GM23338 (cell line): ENCODE measurements around the gene CCNF. TPM values are rescaled to one million over a fixed set of nuclear protein-coding genes. Genes with fewer than 3 reads are reported as not detected.

ENCODE experiments used
- ATAC-seq: fragments of 200-7000 bp; cut with Tn5 transposase; 3 replicates; pipeline ENCODE4 v1.9.1; 2020
- DNase-seq: peaks from one replicate; pipeline ENCODE4 v3.0.0-alpha.2; 2015; ENCODE audit warnings: low spot score
- H2AFZ ChIP-seq: fragments of 200-600 bp; sonication (generic); 2 replicates; pipeline ENCODE4 v1.8.0; 2016; ENCODE audit warnings: antibody characterized with exemption, mild to moderate bottlenecking, moderate library complexity
- H3F3A ChIP-seq: fragments of 200-600 bp; sonication (generic); replicated peaks from 2 replicates; pipeline ENCODE4 v1.8.0; 2017; ENCODE audit warnings: antibody characterized with exemption, mixed run types, low read depth
- H3K27ac ChIP-seq: fragments of 200-600 bp; sonication (generic); 2 replicates; pipeline ENCODE4 v1.6.1; 2016; ENCODE audit warnings: low read depth
- H3K27me3 ChIP-seq: fragments of 200-600 bp; sonication (generic); 2 replicates; pipeline ENCODE4 v1.8.0; 2016; ENCODE audit warnings: mild to moderate bottlenecking, mixed run types, moderate library complexity; ENCODE audit not compliant: insufficient read depth
- H3K36me3 ChIP-seq: fragments of 200-600 bp; sonication (generic); 2 replicates; pipeline ENCODE4 v1.8.0; 2016; ENCODE audit warnings: mild to moderate bottlenecking; ENCODE audit not compliant: insufficient read depth
- H3K4me1 ChIP-seq: fragments of 200-600 bp; sonication (generic); 2 replicates; pipeline ENCODE4 v1.8.0; 2016; ENCODE audit warnings: mild to moderate bottlenecking, moderate library complexity; ENCODE audit not compliant: insufficient read depth
- H3K4me2 ChIP-seq: fragments of 200-600 bp; sonication (generic); 2 replicates; pipeline ENCODE4 v1.7.1; 2017; ENCODE audit warnings: mixed run types
- H3K4me3 ChIP-seq: fragments of 200-600 bp; sonication (generic); 2 replicates; pipeline ENCODE4 v1.6.1; 2016; ENCODE audit warnings: mixed run types
- H3K79me2 ChIP-seq: fragments of 200-600 bp; sonication (generic); replicated peaks from 2 replicates; pipeline ENCODE4 v1.8.0; 2017; ENCODE audit warnings: mild to moderate bottlenecking; ENCODE audit not compliant: insufficient read depth
- H3K9me2 ChIP-seq: fragments of 200-600 bp; sonication (generic); 2 replicates; pipeline ENCODE4 v1.8.0; 2017; ENCODE audit not compliant: insufficient read depth
- H4K20me1 ChIP-seq: fragments of 200-600 bp; sonication (generic); replicated peaks from 2 replicates; pipeline ENCODE4 v1.8.0; 2017; ENCODE audit warnings: mild to moderate bottlenecking; ENCODE audit not compliant: insufficient read depth
- H3K27ac Mint-ChIP-seq: 2 replicates; pipeline ENCODE4 v1.8.0; 2020; ENCODE audit warnings: inconsistent platforms, mild to moderate bottlenecking, moderate library complexity, mixed read lengths
- H3K27me3 Mint-ChIP-seq: 3 replicates; pipeline ENCODE4 v1.8.0; 2022; ENCODE audit warnings: low read depth, mild to moderate bottlenecking, moderate library complexity, mixed read lengths, inconsistent platforms; ENCODE audit not compliant: insufficient read depth, poor library complexity
- H3K36me3 Mint-ChIP-seq: 3 replicates; pipeline ENCODE4 v1.8.0; 2021; ENCODE audit warnings: low read depth, mild to moderate bottlenecking, inconsistent platforms, moderate library complexity, mixed read lengths
- H3K4me1 Mint-ChIP-seq: 3 replicates; pipeline ENCODE4 v1.8.0; 2020; ENCODE audit warnings: mild to moderate bottlenecking, inconsistent platforms, mixed read lengths
- H3K4me3 Mint-ChIP-seq: 3 replicates; pipeline ENCODE4 v1.8.0; 2021; ENCODE audit warnings: moderate library complexity, mild to moderate bottlenecking, inconsistent platforms, mixed read lengths
- H3K9me3 Mint-ChIP-seq: 3 replicates; pipeline ENCODE4 v1.8.0; 2020; ENCODE audit warnings: moderate library complexity, mild to moderate bottlenecking, inconsistent platforms, mixed read lengths
- EZH2 ChIP-seq: fragments of 200-600 bp; sonication (generic); IDR thresholded peaks from one replicate; pipeline ENCODE4 v1.8.0; 2017; ENCODE audit warnings: antibody characterized with exemption, mild to moderate bottlenecking, low read depth; ENCODE audit not compliant: unreplicated experiment
- NANOG ChIP-seq: IDR thresholded peaks from 2 replicates; pipeline ENCODE4 v1.6.1; 2016; ENCODE audit warnings: antibody characterized with exemption, borderline replicate concordance
- STAT1 ChIP-seq: IDR thresholded peaks from one replicate; pipeline ENCODE4 v1.6.1; 2016; ENCODE audit warnings: antibody characterized with exemption; ENCODE audit not compliant: unreplicated experiment
- ZNF331 ChIP-seq: fragments of 250-450 bp; sonication (Bioruptor Pico); IDR thresholded peaks from 2 replicates; pipeline ENCODE4 v1.5.0; 2020; ENCODE audit warnings: low read depth, mild to moderate bottlenecking, moderate library complexity
- polyA plus RNA-seq: library from polyadenylated mRNA; unstranded; fragments of >200 nt; fragmentation: Nextera tagmentation; extraction: Ambion mirVana; gene quantifications from 2 replicates; pipeline ENCODE4 v1.2.1, GENCODE V29; 2016
- total RNA-seq: library from RNA; depleted of rRNA; stranded (reverse); fragments of >200 nt; shearing (Covaris generic); gene quantifications from 2 replicates; pipeline ENCODE4 v1.2.3, GENCODE V29; 2014
- TF ChIP-seq, protein P1 (sequence below): IDR thresholded peaks from one replicate; pipeline ENCODE4 v1.6.1; 2018; ENCODE audit warnings: antibody characterized with exemption; ENCODE audit not compliant: unreplicated experiment
- TF ChIP-seq, protein P2 (sequence below): fragments of 250-450 bp; sonication (Bioruptor Pico); IDR thresholded peaks from 2 replicates; pipeline ENCODE4 v1.5.0; 2020; ENCODE audit warnings: mild to moderate bottlenecking, moderate library complexity

CCNF gene
- total and polyA plus RNA-seq, 2 experiments from 2014 or later: 21.2 to 54.2 TPM

DNA sequence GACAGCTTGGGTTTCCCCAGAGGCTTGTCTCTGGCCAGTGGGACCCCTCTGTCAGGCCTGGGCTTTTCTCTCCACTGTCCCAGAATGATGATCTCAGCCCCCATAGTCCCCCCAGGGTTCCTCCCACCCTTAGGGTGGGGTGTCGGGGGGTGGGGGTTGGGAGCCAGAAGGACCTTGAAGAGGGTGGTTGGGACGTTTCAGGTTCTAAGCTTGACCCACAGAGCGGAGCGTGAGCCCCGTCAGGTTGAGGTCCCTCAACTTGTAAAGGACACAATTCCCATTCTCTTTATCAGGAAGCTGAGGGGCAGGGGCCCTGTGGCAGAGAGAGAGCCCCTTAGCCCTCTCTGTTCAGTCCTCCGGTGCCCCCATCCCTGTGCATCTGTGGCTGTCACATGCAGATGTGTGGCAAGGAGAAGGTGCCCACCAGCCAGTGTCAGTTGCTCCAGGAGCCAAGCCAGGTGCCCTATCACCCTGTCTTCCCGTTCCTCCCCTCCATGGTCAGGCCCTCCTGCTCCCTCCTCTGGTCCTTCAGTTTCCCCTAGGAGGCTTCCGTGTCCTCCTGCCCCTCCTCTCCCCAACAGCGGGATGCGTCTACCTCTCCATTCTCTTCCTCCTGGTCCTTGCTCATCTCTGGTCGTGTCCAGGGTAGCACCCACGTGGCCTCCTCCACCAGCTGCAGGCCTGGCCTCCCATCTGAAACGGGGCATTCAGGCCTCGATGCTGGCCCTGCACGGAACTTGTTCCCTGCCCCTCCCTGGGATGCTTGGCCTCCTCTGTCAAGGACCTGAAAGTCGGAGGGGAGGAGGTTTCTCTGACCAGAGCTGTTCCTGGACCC is 40.4 kb downstream of the CCNF start:
- Mint-ChIP-seq H3K36me3 (peaks cover 2% of the 10 kb centered on the region; the same call in 1 of the 3 replicates), H3K27me3 (peaks cover 53% of the 10 kb centered on the region), H3K4me1 (peaks cover 18% of the 10 kb centered on the region), H3K4me3 (peak overlapping the region; percentile 32; the same call in 1 of the 3 replicates), H3K27ac (no peak overlapping the region), H3K9me3 (no peaks in the 10 kb centered on the region)
- Histone ChIP-seq H3K27ac (no peak overlapping the region), H4K20me1 (no peaks in the 10 kb centered on the region), H2AFZ (no peak overlapping the region; the same call in 1 of the 2 replicates), H3K4me1 (peaks cover 15% of the 10 kb centered on the region), H3K27me3 (peaks cover 65% of the 10 kb centered on the region), H3K36me3 (no peaks in the 10 kb centered on the region), H3K9me2 (no peaks in the 10 kb centered on the region), H3F3A (peaks cover 26% of the 10 kb centered on the region), H3K4me3 (peak overlapping the region; percentile 71; the same call in 1 of the 2 replicates), H3K79me2 (no peaks in the 10 kb centered on the region), H3K4me2 (peak overlapping the region; percentile 95)
- TF ChIP-seq ZNF331 (CRISPR knock-in tag) (no peak), EZH2 (no peak)
- ATAC-seq (no peak), DNase-seq (no peak)

DNA sequence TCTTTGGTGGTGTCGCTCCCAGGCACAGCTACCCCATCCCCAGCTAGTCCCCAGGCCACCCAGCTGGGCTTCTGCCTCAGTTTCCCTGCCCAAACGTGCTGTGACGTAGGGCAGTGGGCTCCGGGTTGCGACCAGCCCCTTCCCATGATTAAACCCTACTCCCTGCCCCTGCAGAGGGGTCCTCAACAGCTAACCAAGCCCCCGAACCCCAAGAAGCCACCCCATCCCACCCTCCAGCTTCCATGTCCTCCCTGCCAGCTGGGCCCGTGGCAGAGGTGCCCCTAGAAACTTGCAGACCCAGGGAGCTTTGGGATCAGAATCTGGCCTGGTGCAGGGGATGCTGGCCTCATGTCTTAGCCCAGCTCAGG is 41.0 kb downstream of the CCNF start:
- Mint-ChIP-seq H3K27me3 (peaks cover 55% of the 10 kb centered on the region), H3K4me3 (peak overlapping the region; percentile 45), H3K4me1 (peaks cover 18% of the 10 kb centered on the region), H3K36me3 (peaks cover 2% of the 10 kb centered on the region; the same call in 1 of the 3 replicates), H3K9me3 (no peaks in the 10 kb centered on the region), H3K27ac (no peak overlapping the region)
- Histone ChIP-seq H3K4me1 (peaks cover 15% of the 10 kb centered on the region), H3K4me2 (no peak overlapping the region), H3K79me2 (no peaks in the 10 kb centered on the region), H3K27ac (no peak overlapping the region), H3K36me3 (no peaks in the 10 kb centered on the region), H3K4me3 (no peak overlapping the region; the same call in 1 of the 2 replicates), H3F3A (peaks cover 23% of the 10 kb centered on the region; the same call in 1 of the 2 replicates), H3K27me3 (peaks cover 65% of the 10 kb centered on the region), H2AFZ (no peak overlapping the region), H4K20me1 (no peaks in the 10 kb centered on the region), H3K9me2 (no peaks in the 10 kb centered on the region)
- TF ChIP-seq STAT1 (no peak), ZNF331 (CRISPR knock-in tag) (no peak), NANOG (no peak)
- TF ChIP-seq, protein P1, sequence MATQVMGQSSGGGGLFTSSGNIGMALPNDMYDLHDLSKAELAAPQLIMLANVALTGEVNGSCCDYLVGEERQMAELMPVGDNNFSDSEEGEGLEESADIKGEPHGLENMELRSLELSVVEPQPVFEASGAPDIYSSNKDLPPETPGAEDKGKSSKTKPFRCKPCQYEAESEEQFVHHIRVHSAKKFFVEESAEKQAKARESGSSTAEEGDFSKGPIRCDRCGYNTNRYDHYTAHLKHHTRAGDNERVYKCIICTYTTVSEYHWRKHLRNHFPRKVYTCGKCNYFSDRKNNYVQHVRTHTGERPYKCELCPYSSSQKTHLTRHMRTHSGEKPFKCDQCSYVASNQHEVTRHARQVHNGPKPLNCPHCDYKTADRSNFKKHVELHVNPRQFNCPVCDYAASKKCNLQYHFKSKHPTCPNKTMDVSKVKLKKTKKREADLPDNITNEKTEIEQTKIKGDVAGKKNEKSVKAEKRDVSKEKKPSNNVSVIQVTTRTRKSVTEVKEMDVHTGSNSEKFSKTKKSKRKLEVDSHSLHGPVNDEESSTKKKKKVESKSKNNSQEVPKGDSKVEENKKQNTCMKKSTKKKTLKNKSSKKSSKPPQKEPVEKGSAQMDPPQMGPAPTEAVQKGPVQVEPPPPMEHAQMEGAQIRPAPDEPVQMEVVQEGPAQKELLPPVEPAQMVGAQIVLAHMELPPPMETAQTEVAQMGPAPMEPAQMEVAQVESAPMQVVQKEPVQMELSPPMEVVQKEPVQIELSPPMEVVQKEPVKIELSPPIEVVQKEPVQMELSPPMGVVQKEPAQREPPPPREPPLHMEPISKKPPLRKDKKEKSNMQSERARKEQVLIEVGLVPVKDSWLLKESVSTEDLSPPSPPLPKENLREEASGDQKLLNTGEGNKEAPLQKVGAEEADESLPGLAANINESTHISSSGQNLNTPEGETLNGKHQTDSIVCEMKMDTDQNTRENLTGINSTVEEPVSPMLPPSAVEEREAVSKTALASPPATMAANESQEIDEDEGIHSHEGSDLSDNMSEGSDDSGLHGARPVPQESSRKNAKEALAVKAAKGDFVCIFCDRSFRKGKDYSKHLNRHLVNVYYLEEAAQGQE: no peak
- TF ChIP-seq, protein P2, sequence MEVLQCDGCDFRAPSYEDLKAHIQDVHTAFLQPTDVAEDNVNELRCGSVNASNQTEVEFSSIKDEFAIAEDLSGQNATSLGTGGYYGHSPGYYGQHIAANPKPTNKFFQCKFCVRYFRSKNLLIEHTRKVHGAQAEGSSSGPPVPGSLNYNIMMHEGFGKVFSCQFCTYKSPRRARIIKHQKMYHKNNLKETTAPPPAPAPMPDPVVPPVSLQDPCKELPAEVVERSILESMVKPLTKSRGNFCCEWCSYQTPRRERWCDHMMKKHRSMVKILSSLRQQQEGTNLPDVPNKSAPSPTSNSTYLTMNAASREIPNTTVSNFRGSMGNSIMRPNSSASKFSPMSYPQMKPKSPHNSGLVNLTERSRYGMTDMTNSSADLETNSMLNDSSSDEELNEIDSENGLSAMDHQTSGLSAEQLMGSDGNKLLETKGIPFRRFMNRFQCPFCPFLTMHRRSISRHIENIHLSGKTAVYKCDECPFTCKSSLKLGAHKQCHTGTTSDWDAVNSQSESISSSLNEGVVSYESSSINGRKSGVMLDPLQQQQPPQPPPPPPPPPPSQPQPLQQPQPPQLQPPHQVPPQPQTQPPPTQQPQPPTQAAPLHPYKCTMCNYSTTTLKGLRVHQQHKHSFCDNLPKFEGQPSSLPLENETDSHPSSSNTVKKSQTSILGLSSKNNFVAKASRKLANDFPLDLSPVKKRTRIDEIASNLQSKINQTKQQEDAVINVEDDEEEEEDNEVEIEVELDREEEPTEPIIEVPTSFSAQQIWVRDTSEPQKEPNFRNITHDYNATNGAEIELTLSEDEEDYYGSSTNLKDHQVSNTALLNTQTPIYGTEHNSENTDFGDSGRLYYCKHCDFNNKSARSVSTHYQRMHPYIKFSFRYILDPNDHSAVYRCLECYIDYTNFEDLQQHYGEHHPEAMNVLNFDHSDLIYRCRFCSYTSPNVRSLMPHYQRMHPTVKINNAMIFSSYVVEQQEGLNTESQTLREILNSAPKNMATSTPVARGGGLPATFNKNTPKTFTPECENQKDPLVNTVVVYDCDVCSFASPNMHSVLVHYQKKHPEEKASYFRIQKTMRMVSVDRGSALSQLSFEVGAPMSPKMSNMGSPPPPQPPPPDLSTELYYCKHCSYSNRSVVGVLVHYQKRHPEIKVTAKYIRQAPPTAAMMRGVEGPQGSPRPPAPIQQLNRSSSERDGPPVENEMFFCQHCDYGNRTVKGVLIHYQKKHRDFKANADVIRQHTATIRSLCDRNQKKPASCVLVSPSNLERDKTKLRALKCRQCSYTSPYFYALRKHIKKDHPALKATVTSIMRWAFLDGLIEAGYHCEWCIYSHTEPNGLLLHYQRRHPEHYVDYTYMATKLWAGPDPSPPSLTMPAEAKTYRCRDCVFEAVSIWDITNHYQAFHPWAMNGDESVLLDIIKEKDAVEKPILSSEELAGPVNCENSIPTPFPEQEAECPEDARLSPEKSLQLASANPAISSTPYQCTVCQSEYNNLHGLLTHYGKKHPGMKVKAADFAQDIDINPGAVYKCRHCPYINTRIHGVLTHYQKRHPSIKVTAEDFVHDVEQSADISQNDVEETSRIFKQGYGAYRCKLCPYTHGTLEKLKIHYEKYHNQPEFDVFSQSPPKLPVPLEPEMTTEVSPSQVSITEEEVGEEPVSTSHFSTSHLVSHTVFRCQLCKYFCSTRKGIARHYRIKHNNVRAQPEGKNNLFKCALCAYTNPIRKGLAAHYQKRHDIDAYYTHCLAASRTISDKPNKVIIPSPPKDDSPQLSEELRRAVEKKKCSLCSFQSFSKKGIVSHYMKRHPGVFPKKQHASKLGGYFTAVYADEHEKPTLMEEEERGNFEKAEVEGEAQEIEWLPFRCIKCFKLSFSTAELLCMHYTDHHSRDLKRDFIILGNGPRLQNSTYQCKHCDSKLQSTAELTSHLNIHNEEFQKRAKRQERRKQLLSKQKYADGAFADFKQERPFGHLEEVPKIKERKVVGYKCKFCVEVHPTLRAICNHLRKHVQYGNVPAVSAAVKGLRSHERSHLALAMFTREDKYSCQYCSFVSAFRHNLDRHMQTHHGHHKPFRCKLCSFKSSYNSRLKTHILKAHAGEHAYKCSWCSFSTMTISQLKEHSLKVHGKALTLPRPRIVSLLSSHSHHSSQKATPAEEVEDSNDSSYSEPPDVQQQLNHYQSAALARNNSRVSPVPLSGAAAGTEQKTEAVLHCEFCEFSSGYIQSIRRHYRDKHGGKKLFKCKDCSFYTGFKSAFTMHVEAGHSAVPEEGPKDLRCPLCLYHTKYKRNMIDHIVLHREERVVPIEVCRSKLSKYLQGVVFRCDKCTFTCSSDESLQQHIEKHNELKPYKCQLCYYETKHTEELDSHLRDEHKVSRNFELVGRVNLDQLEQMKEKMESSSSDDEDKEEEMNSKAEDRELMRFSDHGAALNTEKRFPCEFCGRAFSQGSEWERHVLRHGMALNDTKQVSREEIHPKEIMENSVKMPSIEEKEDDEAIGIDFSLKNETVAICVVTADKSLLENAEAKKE (CRISPR knock-in tag): no peak
- DNase-seq (no peak), ATAC-seq (no peak)
